ENCODE data around the gene PTH1R.

The PTH1R gene

DNA sequence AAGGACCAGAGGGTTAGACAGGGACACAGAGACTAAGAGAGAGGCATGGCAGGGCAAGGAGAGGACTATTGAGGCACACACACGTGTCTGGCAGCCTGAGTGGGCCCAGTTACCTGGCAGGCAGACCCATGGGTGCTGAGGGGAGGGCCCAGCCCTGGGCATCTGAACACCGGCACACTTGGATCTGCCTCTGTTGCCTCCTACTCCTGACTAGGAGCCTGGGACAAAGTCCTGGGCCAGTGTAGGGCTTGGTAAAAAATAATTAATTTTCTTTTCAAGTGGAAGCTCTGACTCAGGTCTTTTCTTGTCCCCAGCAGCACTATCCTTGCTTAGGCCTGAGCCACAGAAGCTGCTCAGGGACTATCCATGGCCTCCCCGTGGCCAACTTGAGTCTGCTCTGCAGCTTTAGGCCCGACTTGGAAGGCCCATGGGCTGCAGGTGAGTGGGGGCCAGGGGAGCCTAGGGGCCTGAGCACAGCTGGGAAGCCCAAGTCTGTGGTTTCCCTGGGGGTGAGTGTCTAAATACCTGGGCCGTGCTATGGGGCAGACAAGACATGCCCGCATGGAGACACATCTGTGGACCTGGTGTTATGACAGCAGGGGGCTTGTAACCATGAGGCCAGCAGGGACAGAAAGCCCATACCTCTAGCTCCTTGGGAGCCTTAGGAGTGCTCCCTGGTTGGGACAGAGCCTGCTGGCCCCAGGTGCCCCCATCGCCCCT lies at the start of gene PTH1R:
Gene PTH1R, plus strand, starts transcription at position 316 of the 720 bp plus-strand sequence. CDS start 5,839 bp downstream, outside the sequence.
- no peak for DNase-seq

- DNase-seq, result no peak
Observed at GRCh38 chr3:46829699-46830208, 47.8 kb upstream of the PTH1R start.

- DNase-seq, result no peak
Observed at GRCh38 chr3:46830801-46831200, 46.7 kb upstream of the PTH1R start.

DNA sequence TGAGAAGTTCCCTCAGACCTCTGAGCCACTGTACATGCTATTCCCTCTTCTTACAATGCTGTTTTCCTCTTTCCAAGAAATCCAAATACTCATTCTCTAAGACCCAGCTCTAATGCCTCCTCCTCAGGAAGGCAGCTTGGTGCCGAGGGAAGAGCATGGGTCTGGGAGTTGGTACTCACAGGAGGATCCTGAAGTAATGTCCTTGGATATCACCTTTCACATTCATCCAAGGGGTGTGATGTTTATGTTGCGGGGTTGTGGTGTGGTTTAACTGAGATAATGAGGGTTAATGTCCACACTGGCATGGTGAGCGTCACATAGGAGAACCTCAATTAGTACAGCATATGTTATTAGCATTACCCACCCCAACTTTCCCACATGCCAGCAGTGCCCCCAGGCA lies 46.2 kb upstream of the PTH1R start:
- no peak for DNase-seq

DNA sequence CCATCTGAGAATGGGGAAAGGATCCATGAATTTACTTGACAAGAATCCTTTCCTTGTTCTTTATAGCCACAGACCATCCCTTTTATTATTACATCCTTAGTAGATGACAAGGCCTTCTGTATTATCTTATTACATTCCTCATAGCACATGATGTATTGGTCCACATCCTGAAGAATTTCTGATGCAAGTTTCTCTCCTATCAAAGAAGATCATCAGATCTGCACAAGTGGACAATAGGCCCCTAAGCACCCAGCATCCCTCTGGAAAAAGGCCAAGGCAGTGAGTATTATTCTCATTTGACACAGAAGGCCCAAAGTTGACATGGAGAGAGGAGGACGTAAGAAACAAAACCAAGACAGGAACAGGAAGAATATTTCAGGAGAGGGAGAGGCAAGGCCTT lies 45.7 kb upstream of the PTH1R start:
- DNase-seq, result no peak

DNA sequence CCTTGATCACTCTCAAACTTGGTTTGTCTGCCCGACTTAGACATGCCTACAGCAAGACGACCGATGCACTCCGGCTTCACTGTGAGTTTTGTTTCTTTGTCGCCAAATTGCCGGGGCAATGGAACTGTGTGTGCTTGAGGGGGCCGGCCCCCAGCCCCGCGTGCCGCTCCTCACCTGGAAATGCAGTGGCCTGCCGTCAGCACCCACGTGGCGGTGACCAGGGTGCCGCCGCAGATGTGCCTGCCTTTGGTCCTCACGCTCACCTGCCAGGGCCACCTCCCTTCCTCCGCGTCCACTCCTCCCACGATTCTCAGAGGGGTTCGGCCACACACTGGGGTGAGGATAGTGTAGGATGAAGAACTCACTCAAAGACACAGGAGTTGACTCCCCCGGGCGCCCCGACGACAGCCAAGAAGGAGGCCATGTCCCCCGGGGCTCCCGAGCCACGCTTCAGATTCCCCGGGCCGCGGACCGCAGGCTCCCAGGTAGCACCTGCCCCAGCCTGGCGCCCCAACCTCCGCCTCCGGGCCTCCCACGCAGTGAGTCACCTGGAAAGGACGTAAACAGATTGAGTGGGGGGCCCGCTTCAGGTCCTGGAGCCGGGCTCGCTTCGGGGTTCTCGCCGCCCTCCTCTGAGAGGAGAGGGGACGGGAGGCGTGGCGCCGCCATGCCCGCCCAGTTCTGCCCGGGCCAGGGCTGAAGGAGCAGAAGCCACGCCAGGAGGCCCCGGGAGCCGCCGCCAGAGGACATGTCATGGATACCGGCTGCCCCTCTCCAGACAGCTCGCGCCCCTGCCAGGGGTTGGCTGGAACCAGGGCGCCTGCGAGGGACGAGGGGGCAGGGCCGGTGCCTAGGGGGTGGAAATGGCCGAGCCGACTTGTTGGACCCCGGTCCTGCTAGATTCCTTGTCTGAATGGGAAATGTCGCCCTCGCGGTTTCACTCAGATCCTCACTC lies 43.9 kb upstream of the PTH1R start:
- no peak for DNase-seq

- no peak for DNase-seq
Observed at GRCh38 chr3:46835054-46835453, 42.5 kb upstream of the PTH1R start.

GRCh38 chr3:46835491-46835890 lies 42.0 kb upstream of the PTH1R start:
- no peak for DNase-seq

- DNase-seq, result no peak
Observed at GRCh38 chr3:46838301-46838700, 39.2 kb upstream of the PTH1R start.

DNA sequence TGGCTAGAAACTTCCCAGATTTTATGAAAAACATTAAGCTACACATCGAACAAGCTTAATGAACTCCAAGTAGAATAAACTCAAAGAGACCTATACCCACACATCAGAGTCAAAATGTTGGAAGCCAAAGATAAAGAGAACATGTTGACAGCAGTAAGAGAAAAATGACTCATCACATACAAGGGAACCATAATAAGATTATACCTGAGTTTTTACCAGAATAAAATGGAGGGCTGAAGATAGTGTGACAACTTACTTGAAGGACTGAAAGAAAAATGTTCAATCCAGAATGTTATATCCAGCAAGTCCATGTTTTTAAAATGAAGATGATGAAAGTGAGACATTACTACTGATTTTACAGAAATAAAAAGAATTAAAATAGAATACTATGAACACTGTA lies 37.0 kb upstream of the PTH1R start:
- DNase-seq, result no peak

- DNase-seq, result no peak
Observed at GRCh38 chr3:46843508-46843907, 34.0 kb upstream of the PTH1R start.

GRCh38 chr3:46844397-46844796 lies 33.1 kb upstream of the PTH1R start:
- DNase-seq, result no peak

- no peak for DNase-seq
Observed at GRCh38 chr3:46844881-46845312, 32.6 kb upstream of the PTH1R start.

DNA sequence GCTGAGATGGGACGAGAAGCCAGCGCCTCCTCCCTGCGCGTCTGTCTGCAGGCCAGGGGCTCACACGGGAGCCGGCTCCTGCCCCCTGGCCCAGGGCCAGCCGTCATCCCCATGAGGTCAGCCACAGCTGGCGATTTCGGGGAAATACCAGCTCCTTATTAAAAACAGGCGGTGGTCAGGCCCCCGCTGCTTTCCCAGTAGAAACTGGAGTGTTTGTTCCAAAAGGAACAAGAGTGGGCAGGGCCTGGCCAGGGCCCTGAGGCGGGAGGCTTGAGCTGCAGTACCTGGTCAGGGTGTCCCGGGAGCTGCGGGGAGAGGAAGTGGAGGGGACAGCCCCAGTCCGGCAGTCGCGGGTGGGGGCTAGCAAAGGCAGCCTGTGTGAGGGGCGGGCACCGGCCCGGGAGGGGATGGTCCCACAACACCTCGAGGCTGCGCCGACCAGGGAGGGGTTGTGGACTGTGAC lies 32.1 kb upstream of the PTH1R start:
- no peak for DNase-seq

- peak; percentile 53 to 78 for DNase-seq
Observed at GRCh38 chr3:46845860-46846623, 31.5 kb upstream of the PTH1R start.

- DNase-seq, result no peak
Observed at GRCh38 chr3:46846624-46847542, 30.6 kb upstream of the PTH1R start.

- DNase-seq, result no peak
Observed at GRCh38 chr3:46847744-46848143, 29.8 kb upstream of the PTH1R start.

GRCh38 chr3:46848271-46849044 lies 29.1 kb upstream of the PTH1R start:
- peak; percentile 4 to 7 for DNase-seq

- DNase-seq, result no peak
Observed at GRCh38 chr3:46849045-46849631, 28.4 kb upstream of the PTH1R start.

DNA sequence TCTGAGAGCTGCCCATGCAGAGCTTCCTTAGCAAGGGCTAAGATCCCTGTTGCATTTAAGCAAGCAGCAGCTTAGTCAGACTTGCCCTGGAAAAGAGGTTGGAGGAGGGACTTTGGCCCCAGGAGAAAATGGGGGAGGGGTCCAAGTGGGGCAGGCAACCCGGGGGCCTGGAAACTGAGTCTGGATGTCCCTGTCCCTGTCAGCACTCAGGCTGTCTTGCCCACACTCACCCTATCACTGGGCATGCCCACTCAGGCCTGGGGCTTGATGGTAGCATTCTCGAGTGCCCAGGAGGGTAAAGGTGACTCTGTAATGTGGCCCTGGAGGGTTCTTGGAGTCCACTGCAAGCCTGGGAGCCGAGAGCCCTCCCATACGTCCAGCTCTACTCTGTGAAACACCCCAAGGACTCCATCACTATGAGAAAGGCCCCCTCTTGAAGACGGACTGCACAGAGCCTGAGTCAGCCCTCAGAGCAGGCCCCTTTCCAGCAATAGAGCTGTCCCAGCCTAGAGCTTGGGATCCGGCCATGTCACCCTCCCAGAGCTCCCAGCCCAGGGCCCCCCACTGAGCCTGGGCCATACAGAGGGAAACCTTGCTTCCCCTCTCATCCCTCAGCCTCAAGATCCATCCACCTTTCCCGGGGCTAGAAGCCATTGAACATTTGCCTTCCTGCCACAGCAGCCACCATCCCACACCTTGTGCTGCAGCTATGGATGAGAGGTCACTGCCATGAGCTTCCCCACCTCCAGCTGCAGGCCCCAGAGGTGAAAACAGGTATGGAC lies 27.6 kb upstream of the PTH1R start:
- DNase-seq, result no peak

All from Kasumi-1 (cell line).